Gastrocnemius medialis (tissue), 4 donors: Measurements from ENCODE around the gene PWP1.

ENCODE experiments used
- CTCF ChIP-seq, 5 experiments: fragments of 450-650 bp in 3 of 5; fragments of 200-600 bp in 2 of 5; sonication (generic) in 2 of 5; IDR thresholded peaks in 4 of 5; conservative IDR thresholded peaks in 1 of 5; 1 replicate in 4 of 5; 2 replicates in 1 of 5; pipeline ENCODE4 v1.5.1; 2016 to 2019; ENCODE audit warnings: antibody characterized with exemption in 5 of 5, mild to moderate bottlenecking in 3 of 5, moderate library complexity in 3 of 5
- POLR2A ChIP-seq, 2 donors: fragments of 450-650 bp; IDR thresholded peaks; one replicate each; pipeline ENCODE4 v1.6.1; 2017; ENCODE audit warnings: antibody characterized with exemption in 2 of 2, mild to moderate bottlenecking in 2 of 2, moderate library complexity in 2 of 2

GRCh38 chr12:107715780-107716179 lies 30.2 kb downstream of the PWP1 start:
- no peak for TF ChIP-seq CTCF (IDR thresholded peaks at IDR 0.05 in 4 of 5, conservative IDR thresholded peaks at IDR 0.05 in 1 of 5)
- no peak for TF ChIP-seq POLR2A (IDR thresholded peaks at IDR 0.05)
